ENCODE measurements around the gene LZTR1.
A peak's percentile ranks its signal among the peaks of the same experiment; 100 is the strongest.

Gene LZTR1

DNA sequence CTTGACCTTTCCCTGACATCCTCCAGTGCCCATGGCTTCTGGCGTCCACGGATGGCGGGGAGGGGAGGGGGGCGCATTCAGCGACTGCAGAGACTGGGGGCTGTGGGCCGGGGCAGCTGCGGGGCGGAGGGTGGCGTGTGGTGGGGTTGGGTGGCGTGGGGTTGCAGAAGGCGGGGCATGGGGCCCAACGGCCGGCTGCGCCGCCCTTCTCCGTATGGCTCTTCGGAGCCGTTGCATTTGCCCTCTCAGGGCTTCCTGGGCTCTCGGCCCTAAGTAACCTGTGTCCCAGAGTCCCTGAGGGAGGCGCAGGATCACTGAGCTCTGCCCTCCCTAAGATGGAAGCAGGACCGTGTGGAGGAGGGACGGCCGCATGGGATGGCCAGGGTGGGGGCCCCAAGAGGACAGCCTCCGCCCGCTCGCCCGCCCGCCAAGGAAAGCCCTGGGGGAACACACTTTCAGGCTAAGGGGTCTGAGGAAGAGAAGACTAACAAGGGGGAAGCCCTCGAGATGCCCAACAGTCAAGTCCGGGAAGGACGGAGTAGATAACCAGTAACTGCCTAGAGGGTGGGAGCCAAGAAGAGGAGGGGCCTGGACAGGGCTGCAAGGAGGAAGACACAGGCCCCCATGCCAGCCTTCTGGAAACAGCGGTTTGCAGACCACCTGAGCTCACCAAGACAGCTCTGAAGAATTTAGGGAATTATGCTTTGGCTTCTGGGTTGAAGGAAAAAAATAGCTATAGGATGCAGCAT, 24.2 kb upstream of the LZTR1 start:
- H3K4me3 ChIP-seq (ENCODE audit: low read depth in 1 of 2, low read length in 2 of 2), result peak overlapping the region; percentile 78 to 87
- no peaks in the 10 kb centered on the region for H3K27me3 ChIP-seq (ENCODE audit: control insufficient read depth in 1 of 2, insufficient read depth in 2 of 2, low read length in 2 of 2)
- peaks cover under 1 to 6% of the 10 kb centered on the region in 2 donors for H3K36me3 ChIP-seq (ENCODE audit: control insufficient read depth in 1 of 2, insufficient read depth in 2 of 2, low read length in 2 of 2)
- H3K9me3 ChIP-seq (ENCODE audit: control insufficient read depth in 1 of 2, low read length in 2 of 2), result no peaks in the 10 kb centered on the region
- peak overlapping the region; percentile 82 for H3K27ac ChIP-seq (ENCODE audit: low read depth, low read length)
- peak overlapping the region; percentile 54 to 86 for H3K9ac ChIP-seq (ENCODE audit: low read depth in 1 of 2, low read length in 2 of 2)
- peaks cover 28 to 46% of the 10 kb centered on the region in 2 donors for H3K4me1 ChIP-seq (ENCODE audit: control insufficient read depth in 1 of 2, insufficient read depth in 2 of 2, low read length in 2 of 2)

DNA sequence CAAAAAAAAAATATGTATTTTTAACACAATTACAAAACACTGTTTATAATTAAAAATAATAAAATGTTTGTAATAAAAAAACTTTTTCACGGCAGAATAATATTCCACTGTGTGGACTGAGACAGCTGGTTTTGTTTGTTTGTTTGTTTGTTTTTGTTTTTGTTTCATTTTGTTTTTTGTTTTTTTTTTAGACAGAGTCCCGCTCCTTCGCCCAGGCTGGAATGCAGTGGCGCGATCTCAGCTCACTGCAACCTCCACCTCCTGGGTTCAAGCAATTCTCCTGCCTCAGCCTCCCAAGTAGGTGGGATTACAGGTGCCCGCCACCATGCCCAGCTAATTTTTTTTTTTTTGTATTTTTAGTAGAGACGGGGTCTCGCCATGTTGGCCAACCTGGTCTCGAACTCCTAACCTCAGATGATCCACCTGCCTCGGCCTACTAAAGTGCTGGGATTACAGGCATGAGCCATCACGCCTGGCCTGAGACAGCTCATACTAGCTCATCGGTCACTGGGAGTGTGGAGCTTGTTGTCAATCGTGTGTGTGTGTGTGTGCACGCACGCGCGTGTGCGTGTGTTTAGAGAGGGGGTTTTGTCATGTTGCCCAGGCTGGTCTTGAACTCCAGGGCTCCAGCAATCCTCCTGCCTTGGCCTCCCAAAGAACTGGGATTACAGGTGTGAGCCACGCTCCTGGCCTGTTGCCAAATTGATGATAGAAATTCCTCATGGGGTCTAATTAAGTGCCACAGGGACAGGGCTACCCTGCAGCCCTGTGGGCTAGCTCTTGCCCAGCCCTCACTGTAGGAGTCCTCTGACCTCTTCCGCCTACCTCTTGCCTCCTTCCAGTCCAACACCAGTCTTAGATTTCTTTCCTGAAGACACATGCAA, 22.3 kb upstream of the LZTR1 start:
- Histone ChIP-seq H3K27ac (ENCODE audit: low read depth, low read length) (no peak overlapping the region), H3K36me3 (ENCODE audit: control insufficient read depth in 1 of 2, insufficient read depth in 2 of 2, low read length in 2 of 2) (no peaks in the 10 kb centered on the region), H3K9ac (ENCODE audit: low read depth in 1 of 2, low read length in 2 of 2) (no peak overlapping the region), H3K4me3 (ENCODE audit: low read depth in 1 of 2, low read length in 2 of 2) (no peak overlapping the region), H3K4me1 (ENCODE audit: control insufficient read depth in 1 of 2, insufficient read depth in 2 of 2, low read length in 2 of 2) (peaks cover 22 to 36% of the 10 kb centered on the region in 2 donors), H3K27me3 (ENCODE audit: control insufficient read depth in 1 of 2, insufficient read depth in 2 of 2, low read length in 2 of 2) (peaks cover 0 to 3% of the 10 kb centered on the region in 2 donors), H3K9me3 (ENCODE audit: control insufficient read depth in 1 of 2, low read length in 2 of 2) (no peaks in the 10 kb centered on the region)

DNA sequence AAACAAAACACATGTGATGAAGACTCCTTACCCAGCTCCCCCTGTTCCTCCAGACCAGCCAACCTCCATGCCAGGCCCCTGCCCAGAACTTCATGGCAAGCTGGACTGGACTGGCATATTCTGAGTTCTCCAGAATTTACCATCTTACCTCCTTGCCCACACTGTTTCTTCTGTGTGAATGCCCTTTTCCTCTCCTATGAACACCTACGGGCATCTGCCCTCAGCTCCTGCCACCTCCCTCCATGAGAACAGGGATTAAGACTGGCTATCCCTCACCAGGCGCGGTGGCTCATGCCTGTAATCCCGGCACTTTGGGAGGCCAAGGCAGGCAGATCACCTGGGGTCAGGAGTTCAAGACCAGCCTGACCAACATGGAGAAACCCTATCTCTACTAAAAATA, 21.5 kb upstream of the LZTR1 start:
- Histone ChIP-seq H3K9me3 (ENCODE audit: control insufficient read depth in 1 of 2, low read length in 2 of 2) (no peaks in the 10 kb centered on the region), H3K9ac (ENCODE audit: low read depth in 1 of 2, low read length in 2 of 2) (no peak overlapping the region), H3K27me3 (ENCODE audit: control insufficient read depth in 1 of 2, insufficient read depth in 2 of 2, low read length in 2 of 2) (peaks cover 0 to 3% of the 10 kb centered on the region in 2 donors), H3K4me1 (ENCODE audit: control insufficient read depth in 1 of 2, insufficient read depth in 2 of 2, low read length in 2 of 2) (peaks cover 23 to 38% of the 10 kb centered on the region in 2 donors), H3K27ac (ENCODE audit: low read depth, low read length) (no peak overlapping the region), H3K4me3 (ENCODE audit: low read depth in 1 of 2, low read length in 2 of 2) (no peak overlapping the region), H3K36me3 (ENCODE audit: control insufficient read depth in 1 of 2, insufficient read depth in 2 of 2, low read length in 2 of 2) (no peaks in the 10 kb centered on the region)

DNA sequence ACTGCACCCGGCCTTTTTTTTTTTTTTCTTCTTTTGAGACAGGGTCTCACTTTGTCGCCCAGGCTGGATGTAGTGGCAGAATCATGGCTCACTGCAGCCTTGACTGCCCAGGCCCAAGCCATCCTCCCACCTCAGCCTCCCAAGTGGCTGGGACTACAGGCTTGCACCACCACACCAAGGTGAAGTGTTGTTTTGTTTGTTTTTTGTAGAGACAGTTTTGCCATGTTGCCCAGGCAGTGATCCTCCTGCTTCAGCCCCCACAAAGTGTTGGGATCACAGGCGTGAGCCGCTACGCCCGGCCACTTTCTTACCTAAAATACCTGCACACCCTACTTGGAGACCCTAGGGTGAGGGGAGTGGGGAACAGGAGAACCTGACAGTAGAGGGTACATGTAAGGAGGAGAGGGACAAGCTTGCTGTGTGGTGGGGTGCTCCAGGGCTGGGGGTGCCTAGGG, 19.6 kb upstream of the LZTR1 start:
- no peak overlapping the region for H3K9ac ChIP-seq (ENCODE audit: low read depth in 1 of 2, low read length in 2 of 2)
- H3K9me3 ChIP-seq (ENCODE audit: control insufficient read depth in 1 of 2, low read length in 2 of 2), result no peaks in the 10 kb centered on the region
- H3K4me1 ChIP-seq (ENCODE audit: control insufficient read depth in 1 of 2, insufficient read depth in 2 of 2, low read length in 2 of 2), result peaks cover 28 to 29% of the 10 kb centered on the region in 2 donors
- H3K27ac ChIP-seq (ENCODE audit: low read depth, low read length), result no peak overlapping the region
- H3K36me3 ChIP-seq (ENCODE audit: control insufficient read depth in 1 of 2, insufficient read depth in 2 of 2, low read length in 2 of 2), result no peaks in the 10 kb centered on the region
- peaks cover 0 to 3% of the 10 kb centered on the region in 2 donors for H3K27me3 ChIP-seq (ENCODE audit: control insufficient read depth in 1 of 2, insufficient read depth in 2 of 2, low read length in 2 of 2)
- H3K4me3 ChIP-seq (ENCODE audit: low read depth in 1 of 2, low read length in 2 of 2), result no peak overlapping the region

DNA sequence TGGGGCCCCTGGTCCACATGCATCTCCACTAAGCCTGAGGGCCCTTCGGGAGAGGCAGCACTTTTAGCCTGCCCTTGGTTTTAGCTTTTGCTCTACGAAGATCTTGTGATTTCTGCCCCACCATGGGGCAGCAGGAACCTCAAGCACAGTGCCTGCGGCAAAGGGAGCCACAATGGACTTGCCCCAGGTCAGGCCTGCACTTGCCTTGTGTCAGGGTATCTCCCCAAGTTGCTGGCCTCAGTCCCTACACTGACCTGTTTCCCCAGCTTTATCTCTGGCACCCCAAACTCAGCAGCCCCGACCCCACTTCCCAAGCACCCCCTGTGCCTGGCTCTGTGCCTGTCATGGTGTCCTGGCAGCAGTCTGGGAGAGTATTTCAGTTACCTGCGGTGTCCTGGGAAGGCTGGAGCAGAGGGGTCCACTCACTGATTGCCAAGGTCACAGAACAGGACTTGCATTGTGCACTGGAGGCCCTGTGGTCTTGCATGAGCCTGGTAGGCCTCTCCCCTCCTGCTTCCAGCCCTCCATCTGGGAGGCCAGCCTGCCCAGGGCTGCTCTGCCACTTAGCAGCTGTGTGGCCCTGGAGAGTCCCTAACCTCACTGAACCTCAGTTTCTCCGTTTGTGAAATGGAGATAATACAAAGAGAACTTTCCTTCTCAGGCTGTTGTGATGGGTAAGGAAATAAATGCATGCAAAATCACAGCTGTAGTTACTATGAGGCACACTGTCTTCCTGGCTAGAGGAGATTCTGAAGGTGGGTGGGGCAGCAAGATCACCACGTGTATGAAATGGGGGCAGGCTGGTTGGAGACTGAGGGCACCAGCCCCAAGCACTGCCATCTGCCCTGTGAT, 18.7 kb upstream of the LZTR1 start:
- Histone ChIP-seq H3K27ac (ENCODE audit: low read depth, low read length) (no peak overlapping the region), H3K27me3 (ENCODE audit: control insufficient read depth in 1 of 2, insufficient read depth in 2 of 2, low read length in 2 of 2) (peaks cover 0 to 3% of the 10 kb centered on the region in 2 donors), H3K9ac (ENCODE audit: low read depth in 1 of 2, low read length in 2 of 2) (no peak overlapping the region), H3K4me3 (ENCODE audit: low read depth in 1 of 2, low read length in 2 of 2) (no peak overlapping the region), H3K9me3 (ENCODE audit: control insufficient read depth in 1 of 2, low read length in 2 of 2) (no peaks in the 10 kb centered on the region), H3K36me3 (ENCODE audit: control insufficient read depth in 1 of 2, insufficient read depth in 2 of 2, low read length in 2 of 2) (no peaks in the 10 kb centered on the region), H3K4me1 (ENCODE audit: control insufficient read depth in 1 of 2, insufficient read depth in 2 of 2, low read length in 2 of 2) (peaks cover 22 to 24% of the 10 kb centered on the region in 2 donors)

DNA sequence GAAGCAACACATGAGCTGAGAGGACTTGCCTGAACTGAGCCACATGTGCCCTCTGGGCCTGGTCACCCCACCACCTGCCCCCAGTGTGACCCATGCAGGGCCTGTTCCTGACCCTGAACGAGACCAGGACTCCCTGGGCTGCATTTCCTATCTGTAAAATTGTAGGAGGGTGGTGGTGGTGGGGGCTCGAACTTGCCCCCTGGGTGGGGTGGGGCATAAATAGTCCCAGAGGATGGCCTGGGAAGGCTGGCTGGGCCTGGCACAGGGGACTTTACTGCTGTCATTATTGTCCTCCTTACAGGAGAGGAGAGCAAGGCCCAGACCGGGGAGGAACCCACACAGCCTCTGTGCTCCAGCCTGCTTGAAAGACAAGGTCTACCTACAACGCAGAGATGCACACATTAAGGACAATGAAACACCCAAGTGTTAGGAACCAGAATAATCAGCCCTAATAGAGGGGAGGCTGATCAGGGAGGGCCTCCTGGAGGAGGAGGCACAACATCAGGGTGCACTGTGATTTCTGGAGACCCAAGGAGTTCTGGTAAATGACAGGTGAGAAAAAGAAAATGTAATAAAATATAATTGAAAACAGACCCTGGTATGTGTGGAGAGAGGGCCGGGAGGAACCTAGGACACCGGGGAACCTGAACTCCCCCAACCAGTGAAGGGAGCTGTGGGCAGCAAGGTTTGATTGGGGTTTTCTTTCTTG, 17.9 kb upstream of the LZTR1 start:
- peak overlapping the region; percentile 18 for H3K9ac ChIP-seq (ENCODE audit: low read depth in 1 of 2, low read length in 2 of 2)
- peaks cover 22% of the 10 kb centered on the region in 2 donors for H3K4me1 ChIP-seq (ENCODE audit: control insufficient read depth in 1 of 2, insufficient read depth in 2 of 2, low read length in 2 of 2)
- peaks cover 0 to 3% of the 10 kb centered on the region in 2 donors for H3K27me3 ChIP-seq (ENCODE audit: control insufficient read depth in 1 of 2, insufficient read depth in 2 of 2, low read length in 2 of 2)
- peak overlapping the region; percentile 10 to 35 for H3K4me3 ChIP-seq (ENCODE audit: low read depth in 1 of 2, low read length in 2 of 2)
- no peaks in the 10 kb centered on the region for H3K9me3 ChIP-seq (ENCODE audit: control insufficient read depth in 1 of 2, low read length in 2 of 2)
- no peak overlapping the region for H3K27ac ChIP-seq (ENCODE audit: low read depth, low read length)
- H3K36me3 ChIP-seq (ENCODE audit: control insufficient read depth in 1 of 2, insufficient read depth in 2 of 2, low read length in 2 of 2), result no peaks in the 10 kb centered on the region

DNA sequence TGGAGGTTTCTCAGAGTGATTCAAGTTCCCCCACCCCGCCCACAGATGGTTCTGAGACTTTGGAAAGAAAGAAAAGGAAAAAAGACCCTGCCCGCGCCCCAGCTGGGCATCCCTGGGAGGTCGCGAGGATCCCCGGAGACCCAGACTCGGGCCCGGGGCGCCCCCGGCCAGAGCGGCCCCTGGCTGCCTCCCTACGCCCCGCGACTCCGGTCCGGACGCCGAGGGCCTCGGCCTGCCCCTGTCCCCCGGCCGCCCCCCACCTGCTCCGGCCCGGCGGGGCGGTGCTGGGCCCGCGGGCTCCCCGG, 17.3 kb upstream of the LZTR1 start:
- Histone ChIP-seq H3K9me3 (ENCODE audit: control insufficient read depth in 1 of 2, low read length in 2 of 2) (no peaks in the 10 kb centered on the region), H3K27me3 (ENCODE audit: control insufficient read depth in 1 of 2, insufficient read depth in 2 of 2, low read length in 2 of 2) (peaks cover 0 to 3% of the 10 kb centered on the region in 2 donors), H3K9ac (ENCODE audit: low read depth in 1 of 2, low read length in 2 of 2) (peak overlapping the region; percentile 18), H3K4me3 (ENCODE audit: low read depth in 1 of 2, low read length in 2 of 2) (peak overlapping the region; percentile 10 to 35), H3K27ac (ENCODE audit: low read depth, low read length) (no peak overlapping the region), H3K36me3 (ENCODE audit: control insufficient read depth in 1 of 2, insufficient read depth in 2 of 2, low read length in 2 of 2) (no peaks in the 10 kb centered on the region), H3K4me1 (ENCODE audit: control insufficient read depth in 1 of 2, insufficient read depth in 2 of 2, low read length in 2 of 2) (peaks cover 22% of the 10 kb centered on the region in 2 donors)

DNA sequence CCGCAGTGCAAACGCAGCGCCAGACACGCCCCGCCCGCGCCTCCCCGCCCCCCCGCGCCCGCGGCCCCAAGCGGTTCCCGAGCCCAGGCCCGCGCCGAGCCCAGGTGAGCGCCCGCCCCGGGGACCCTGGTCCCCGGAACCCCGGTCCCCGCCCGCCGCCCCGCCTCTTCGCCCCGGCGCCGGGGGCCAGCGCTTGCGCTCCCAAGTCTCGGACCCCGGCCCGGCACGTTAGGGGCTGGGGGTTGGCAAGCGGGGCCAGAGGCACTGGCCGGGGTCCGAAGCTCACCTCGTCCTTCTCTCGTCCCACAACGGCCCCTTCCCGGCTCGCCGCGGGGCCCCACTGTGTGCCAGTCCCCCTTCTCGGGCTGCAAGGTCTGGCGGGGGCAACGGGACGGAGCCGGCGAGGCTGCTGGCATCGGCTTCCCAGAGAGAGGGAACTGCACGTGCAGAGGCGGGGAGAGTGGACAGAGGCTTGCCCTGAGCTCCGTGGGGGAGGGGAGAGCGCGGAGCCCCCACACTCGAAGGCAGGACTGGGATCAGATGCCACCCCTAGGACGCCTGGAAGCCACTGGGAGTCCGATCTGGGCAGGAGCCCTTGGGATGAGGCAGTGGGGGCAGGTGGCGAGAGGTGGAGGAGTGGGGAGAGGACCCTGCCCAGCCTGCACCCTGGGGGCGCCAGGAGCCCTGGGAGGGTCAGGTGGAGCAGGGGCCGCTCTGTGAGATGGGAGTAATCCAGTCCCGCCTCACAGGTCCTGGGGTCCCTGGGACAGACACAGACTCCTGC, 16.8 kb upstream of the LZTR1 start:
- Histone ChIP-seq H3K36me3 (ENCODE audit: control insufficient read depth in 1 of 2, insufficient read depth in 2 of 2, low read length in 2 of 2) (no peaks in the 10 kb centered on the region), H3K27me3 (ENCODE audit: control insufficient read depth in 1 of 2, insufficient read depth in 2 of 2, low read length in 2 of 2) (peaks cover 0 to 3% of the 10 kb centered on the region in 2 donors), H3K27ac (ENCODE audit: low read depth, low read length) (no peak overlapping the region), H3K4me3 (ENCODE audit: low read depth in 1 of 2, low read length in 2 of 2) (peak overlapping the region; percentile 40 to 50), H3K9ac (ENCODE audit: low read depth in 1 of 2, low read length in 2 of 2) (no peak overlapping the region), H3K4me1 (ENCODE audit: control insufficient read depth in 1 of 2, insufficient read depth in 2 of 2, low read length in 2 of 2) (peaks cover 22% of the 10 kb centered on the region in 2 donors), H3K9me3 (ENCODE audit: control insufficient read depth in 1 of 2, low read length in 2 of 2) (no peaks in the 10 kb centered on the region)
